ENCODE results near the gene DLAT.

The DLAT gene

DNA sequence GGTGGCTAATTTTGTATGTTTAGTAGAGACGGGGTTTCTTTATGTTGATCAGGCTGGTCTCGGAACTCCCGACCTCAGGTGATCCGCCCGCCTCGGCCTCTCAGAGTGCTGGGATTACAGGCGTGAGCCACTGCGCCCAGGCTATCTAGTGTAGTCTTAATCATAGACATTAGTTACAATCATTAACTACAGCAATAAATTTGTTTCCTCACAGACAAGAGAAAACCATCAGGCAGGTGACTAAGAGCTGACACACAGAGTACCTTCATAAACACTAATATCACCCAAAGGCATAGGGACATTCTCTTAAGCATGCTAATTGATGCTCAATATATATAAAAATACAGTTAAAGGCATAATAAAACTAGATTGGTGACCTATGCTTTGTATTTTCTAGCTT is 80.9 kb downstream of the DLAT start:
- H3K27ac ChIP-seq = no peak overlapping the region
- TF ChIP-seq, protein P1, sequence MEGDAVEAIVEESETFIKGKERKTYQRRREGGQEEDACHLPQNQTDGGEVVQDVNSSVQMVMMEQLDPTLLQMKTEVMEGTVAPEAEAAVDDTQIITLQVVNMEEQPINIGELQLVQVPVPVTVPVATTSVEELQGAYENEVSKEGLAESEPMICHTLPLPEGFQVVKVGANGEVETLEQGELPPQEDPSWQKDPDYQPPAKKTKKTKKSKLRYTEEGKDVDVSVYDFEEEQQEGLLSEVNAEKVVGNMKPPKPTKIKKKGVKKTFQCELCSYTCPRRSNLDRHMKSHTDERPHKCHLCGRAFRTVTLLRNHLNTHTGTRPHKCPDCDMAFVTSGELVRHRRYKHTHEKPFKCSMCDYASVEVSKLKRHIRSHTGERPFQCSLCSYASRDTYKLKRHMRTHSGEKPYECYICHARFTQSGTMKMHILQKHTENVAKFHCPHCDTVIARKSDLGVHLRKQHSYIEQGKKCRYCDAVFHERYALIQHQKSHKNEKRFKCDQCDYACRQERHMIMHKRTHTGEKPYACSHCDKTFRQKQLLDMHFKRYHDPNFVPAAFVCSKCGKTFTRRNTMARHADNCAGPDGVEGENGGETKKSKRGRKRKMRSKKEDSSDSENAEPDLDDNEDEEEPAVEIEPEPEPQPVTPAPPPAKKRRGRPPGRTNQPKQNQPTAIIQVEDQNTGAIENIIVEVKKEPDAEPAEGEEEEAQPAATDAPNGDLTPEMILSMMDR (conservative IDR thresholded peaks at IDR 0.05) = no peak
- no peak for TF ChIP-seq ZFX (IDR thresholded peaks at IDR 0.05)
